HG02642 (cell line): Measurements from ENCODE around the gene MTMR12.
A peak's percentile ranks its signal among the peaks of the same experiment; 100 is the strongest.
"Not testable (repeated sequence)": the region's sequence is repeated elsewhere in the genome, so short reads cannot be mapped to it uniquely, and the experiment has no call there.

ENCODE experiments used
- ATAC-seq: cut with Tn5 transposase; IDR thresholded peaks from one replicate; pipeline ENCODE4 v1.9.1; 2021; ENCODE audit warnings: mild to moderate bottlenecking; ENCODE audit not compliant: unreplicated experiment, poor library complexity

MTMR12 gene

DNA sequence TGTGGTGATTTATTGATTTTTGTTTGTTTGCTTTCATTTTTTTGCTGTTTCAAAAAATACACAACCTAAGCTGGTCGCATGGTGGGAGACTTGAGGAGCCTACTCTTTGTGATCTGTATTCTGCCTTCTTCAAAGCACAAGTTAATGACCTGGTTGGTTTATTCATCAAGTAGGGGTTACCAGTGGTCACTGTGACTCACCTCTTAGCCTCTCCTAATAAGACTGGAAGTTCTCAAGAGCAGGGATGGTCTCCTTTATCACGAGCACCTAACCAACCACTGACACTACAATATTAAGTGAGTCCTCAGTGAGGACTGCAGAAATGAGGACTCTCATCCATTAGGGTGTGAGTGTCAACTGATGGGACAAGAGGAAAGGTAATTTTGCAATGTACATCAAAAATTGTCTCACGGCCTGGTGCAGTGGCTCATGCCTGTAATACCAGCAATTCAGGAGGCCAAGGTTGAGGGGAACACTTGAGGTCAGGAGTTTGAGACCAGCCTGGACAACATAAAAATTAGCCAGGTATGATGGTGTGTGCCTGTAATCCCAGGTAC is 13.6 kb upstream of the MTMR12 start:
- no peak for ATAC-seq

DNA sequence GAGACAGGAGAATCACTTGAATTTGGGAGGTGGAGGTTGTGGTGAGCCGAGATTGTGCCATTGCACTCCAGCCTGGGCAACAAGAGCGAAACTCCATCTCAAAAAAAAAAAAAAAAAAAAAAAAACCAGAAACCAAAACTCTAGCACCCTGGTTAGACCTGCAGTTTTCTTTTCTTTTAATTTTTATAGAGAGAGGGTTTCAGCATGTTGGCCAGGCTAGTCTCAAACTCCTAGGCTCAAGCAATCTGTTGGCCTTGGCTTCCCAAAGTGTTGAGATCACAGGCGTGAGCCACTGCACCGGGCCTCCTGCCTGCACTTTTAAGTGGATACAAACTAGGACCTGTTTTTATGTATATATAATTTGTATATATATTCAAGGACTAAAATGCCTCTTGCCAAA is 12.9 kb upstream of the MTMR12 start:
- ATAC-seq: no peak

DNA sequence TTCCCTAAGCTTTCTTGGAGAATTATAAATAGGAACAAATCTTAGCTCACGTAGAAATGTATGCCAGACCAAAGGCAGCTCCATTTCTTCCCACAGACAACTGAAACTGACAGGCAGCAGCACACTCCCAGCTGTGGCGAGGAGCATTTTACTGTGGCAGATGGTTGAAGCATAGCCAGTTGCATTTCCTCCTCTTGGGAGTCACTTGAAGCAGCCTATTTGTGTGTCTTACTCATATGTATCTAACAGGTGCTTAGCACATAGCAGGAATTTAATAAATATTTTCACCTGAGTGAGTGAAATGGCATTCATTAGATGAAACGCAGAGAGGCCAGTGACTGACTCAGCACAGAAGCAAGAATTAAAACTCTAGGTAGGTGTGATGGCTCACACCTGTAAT is 12.3 kb upstream of the MTMR12 start:
- ATAC-seq: peak; percentile 73

DNA sequence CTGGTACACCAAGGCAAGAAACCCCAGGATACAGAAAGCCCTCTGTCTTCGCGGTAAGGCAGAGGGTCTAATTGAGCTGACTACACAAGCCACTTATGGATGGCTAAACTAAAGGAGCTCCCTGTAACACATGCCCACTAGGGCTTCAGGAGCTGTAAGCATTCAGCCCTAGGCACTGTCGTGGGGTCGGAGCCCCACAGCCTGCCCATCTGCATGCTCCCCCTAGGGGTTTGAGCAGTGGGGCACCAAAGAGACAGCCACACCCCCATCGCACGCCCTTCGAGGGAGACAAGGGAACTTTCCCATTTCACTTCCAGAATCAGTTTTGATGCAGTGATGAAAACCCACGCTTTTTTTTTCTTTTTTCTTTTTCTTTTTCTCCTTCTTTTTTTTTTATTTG is 11.0 kb upstream of the MTMR12 start:
- no peak for ATAC-seq

DNA sequence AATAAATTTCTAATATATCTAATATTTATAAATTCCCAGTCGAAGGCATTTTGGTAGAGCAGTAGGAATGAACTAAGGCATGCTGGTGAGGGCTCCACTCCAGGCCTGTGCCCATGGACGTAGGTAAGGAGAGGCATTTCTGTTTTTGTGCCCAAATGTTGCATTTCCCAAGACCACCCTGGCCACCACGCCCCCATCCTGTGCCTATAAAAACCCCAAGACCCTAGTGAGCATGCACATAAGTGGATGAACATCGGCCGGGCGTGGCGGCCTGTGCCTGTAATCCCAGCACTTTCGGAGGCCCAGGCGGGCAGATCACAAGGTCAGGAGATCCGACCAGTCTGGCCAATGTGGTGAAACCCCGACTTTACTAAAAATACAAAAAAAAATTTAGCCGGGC is 10.1 kb upstream of the MTMR12 start:
- no peak for ATAC-seq

DNA sequence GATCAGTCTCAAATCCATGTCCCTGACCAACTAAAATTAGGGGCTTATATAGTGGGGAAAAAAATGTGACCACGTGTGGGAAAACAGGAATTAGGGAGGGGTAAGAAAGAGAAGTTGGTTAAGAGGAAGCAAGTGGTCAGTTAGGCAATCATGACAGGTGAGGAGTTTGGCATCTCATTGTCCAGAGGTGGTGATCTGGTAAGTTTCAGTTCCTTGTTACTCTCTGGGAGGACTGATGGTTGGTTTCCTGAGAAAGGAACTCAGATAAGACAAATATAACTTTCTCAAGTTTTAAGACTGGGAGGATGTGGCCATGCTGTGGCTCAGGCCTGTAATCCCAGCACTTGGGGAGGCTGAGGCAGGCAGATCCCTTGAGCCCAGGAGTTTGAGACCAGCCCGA is 9.0 kb upstream of the MTMR12 start:
- ATAC-seq: not testable (repeated sequence)

DNA sequence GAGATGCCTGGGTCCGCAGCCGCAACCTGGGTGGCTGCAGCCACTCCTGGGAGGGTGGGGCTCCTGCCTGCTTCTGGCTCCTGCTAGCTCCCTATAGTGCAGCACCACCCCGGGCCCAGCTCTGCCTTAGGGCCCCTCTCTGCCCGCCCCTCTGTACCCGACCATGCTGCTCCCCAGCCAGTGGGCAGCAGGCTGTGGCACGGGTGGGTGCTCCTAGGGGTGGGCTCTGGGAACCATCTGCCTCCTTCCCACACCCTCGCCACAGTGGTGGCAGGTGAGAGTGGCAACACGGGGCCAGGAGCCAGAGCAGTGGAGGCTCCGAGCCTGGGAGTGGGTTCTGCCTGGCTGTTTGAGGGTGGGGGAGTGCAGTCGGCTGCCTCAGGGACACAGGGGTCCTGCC is 7.8 kb upstream of the MTMR12 start:
- no peak for ATAC-seq

DNA sequence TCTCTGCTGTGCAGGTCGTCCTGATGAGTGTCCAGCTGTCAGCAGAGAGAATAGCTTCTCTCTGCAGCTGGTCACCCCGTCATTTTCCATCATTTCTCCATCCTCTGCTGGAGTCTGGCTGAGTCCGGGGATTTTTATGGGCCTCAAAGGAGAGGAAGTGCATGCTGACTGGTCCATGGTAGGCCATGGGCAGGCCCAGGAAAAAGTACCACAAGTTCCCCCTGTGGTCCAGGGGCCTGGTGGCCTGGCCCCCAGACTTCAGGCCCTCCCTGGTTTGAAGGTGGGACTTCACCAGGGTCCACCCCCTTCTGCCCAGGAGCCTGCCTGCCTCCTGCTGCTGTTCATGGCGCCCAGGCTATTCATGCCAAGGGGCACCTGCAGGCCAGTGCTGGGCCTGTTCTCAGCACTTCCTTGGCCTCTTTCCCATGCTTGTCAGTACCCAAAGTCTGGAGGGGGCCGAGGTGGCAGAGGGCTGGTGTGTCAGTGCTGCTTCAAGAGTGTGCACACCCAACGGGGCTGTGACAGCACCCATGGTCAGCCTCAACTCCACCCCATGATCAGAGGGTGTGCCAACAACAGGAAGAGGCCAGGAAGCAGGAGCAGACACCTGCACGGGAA is 7.3 kb upstream of the MTMR12 start:
- no peak for ATAC-seq

DNA sequence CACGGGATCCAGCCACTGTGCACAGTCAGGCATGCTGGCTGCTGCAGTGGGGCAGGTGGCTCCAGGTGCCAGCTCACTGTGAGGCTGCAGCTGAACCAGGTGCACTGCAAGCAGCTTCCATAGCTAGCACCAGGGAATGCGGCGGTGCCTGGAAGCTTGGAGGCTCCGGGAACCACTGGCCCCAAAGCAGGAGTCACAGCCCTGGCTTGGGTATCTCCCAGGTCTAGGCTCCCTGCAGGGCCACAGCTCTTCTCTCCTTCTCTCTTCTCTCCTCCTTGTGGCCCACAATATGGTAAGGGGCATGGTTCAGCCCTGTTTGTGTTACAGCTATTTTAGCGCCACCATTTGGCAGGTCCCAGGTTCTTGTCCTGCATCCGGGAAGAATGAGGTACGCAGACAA is 6.7 kb upstream of the MTMR12 start:
- no peak for ATAC-seq

DNA sequence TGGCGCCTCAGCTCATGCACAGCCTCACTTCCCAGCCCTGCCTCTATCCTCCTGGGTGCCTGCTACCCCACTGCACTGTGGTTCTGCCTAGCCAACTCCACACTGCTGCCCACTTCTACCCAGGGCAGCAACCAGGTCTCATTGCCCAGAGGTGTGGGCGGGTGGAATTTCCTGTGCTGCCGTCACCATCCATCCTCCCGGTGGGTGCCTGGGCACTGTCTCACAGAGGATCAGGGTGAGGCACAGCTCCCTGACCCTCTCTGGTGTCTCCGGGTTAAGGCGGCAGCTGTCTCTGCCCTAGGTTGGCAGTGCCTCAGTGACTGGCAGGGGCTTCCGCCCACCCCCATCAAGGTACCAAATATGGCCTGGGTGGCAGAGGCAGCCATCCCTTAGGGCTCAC is 4.3 kb upstream of the MTMR12 start:
- ATAC-seq: no peak

DNA sequence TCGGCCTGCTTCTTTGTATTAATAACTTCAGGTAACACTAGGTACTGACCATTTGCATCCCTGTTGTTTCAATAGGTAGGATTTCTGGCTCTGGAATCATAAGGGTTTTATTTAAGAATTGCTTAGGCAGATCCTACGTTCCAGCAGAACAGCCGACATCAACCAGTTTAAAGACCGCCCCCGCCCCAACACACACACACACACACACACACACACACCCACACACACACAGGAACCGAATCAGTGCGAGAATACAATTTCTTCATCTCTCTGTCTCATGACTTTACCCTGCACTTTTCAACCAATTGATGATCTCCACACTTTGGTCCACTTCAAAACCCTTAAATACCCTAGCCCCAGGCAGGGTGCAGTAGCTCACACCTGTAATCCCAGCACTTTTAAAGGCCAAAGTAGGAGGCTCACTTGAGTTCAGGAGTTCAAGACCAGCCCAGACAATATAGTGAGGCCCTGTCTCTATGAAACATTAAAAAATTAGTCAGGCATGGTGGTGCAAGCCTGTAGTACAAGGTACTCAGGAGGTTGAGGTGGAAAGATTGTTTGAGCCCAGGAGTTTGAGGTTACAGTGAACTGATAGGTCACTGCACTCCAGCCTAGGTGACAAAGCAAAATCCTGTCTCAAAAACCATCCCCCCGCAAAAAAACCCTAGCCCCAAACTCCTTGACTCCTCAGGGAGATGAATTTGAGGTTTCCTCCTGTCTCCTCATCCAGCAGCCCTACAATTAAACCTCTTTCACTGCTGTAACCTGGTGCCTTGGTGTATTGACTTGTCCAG is 2.7 kb upstream of the MTMR12 start:
- no peak for ATAC-seq

DNA sequence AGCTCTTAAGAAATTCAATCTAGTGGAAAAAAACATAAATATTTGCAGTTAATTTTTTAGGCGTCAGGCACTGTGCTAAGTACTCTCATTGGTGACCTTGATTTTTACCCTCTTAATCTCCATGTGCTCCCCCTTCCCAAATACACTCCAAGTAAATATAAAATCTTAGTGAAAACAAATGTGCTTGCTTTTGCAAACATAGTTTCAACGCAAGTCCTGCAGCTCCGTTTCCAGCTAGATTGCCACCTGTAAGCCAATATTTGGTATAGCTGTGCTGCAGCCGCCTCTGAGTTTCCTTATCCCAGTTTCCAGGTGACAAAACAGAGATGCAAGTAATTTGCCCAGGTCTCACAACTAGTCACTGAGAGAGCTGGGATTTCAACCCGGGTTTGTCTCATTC is 1.9 kb upstream of the MTMR12 start:
- ATAC-seq: no peak

DNA sequence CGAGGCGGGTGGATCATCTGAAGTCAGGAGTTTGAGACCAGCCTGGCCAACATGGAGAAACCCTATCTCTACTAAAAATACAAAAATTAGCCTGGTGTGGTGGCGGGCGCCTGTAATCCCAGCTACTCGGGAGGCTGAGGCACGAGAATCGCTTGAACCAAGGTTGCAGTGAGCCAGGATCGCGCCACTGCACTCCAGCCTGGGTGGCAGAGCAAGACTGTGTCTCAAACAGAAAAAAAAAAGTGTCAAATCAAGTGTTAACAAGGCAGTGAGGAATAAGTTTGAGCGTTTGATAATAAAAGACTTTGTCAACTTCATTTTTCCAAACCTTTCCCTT is 1.4 kb upstream of the MTMR12 start:
- ATAC-seq: not testable (repeated sequence)

DNA sequence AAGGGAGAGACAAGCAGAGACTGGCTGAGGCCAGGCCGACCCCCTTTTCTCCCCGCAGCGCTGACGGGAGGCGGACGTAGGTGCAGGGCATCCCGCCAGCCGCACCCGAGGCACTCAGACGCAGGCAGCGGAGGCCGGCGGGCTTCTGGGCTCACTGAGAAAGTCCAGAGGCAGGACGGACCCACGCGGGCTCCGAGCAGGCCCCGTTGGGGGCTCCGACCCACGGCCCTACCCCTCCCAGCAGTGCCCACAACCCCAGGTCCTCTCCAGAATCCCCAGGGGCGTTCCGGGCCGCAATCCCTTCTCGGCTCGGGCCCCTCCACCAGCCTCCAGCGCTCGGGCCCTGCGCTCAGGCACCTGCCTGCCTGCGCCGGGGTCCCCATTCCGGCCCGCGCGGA is 543 bp downstream of the MTMR12 start:
- ATAC-seq: peak; percentile 32

DNA sequence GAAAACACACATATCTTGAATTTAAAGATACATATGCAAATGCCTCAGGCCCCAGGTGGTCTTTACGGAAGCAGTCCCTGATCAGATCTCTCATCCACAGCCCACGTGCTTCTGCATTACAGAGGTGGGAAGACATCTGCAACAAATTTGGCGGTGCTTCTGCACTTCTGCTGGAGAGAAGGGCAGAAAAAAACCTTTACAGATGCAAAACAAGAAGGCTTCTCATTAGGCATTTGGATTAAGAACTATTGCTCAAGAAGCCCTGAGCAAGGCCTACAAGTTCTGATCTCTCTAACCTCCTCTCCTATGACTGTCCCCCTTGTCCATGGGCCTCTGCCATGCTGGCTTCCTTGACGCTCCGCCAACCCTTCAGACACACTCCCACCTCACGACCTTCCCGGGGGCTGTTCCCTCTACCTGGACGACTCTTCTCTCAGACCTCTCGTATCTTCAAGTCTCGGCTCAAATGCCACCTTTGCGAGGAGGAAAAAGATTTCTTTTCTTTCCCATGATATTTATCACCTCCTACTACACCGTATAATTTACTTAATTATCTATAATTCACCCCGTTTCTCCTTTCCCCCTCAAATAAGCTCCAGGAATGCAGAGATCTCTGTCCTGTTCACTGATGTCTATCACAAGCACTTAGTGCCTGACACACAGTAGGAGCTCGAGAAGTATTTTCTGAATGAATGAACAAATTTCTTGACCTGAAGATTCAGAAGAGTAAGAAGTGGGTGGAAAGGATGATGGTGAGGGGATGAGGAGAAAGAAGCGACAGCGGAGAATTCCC is 1.1 kb downstream of the MTMR12 start:
- ATAC-seq: no peak

DNA sequence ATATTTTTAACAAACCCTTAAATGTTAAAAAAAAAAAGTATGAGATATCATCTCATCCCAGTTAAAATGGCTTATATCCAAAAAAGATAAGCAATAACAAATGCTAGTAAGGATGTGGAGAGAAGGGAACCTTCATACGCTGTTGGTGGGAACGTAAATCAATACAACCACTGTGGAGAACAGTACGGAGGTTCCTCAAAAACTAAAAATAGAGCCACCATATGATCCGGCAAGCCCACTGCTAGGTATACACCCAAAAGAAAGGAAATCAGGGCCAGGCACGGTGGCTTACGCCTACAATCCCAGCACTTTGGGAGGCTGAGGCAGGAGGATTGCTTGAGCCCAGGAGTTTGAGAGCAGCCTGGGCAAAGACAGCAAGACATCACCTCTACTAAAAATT is 3.0 kb downstream of the MTMR12 start:
- ATAC-seq: no peak

DNA sequence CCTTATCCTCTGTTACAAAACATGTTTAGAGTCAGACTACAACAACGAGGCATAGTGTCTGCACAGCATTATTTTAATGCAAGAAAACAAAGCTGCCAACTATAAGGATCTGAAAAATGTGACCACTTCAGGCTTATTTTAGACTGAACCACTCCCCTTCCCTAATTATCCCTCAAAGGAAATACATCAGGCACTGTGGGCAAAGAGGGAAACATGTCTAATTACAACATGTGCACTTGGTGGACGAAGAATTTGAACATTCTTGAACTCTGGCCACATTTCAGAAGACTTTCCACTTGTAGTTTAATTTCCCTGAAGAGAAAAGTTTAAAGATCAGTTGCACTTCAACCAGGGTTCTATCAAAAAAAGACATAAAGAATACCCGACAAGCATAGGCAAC is 3.8 kb downstream of the MTMR12 start:
- no peak for ATAC-seq

DNA sequence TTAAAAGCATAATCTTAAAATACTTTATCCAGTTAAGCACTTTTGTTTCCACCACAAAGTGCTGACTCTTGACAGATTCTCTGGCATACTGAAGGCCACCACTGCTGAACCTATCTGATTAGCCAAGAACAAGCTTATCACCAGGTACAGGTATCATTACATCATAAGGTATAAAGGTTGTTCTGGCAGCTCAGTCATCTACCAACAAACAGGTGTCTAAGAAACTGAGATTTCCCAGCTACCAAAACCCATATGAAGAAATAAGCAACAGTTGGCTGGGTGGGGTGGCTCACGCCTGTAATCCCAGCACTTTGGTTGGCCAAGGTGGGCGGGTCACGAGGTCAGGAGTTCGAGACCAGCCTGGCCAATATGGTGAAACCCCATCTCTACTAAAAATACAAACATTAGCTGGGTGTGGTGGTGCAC is 5.0 kb downstream of the MTMR12 start:
- ATAC-seq: no peak

DNA sequence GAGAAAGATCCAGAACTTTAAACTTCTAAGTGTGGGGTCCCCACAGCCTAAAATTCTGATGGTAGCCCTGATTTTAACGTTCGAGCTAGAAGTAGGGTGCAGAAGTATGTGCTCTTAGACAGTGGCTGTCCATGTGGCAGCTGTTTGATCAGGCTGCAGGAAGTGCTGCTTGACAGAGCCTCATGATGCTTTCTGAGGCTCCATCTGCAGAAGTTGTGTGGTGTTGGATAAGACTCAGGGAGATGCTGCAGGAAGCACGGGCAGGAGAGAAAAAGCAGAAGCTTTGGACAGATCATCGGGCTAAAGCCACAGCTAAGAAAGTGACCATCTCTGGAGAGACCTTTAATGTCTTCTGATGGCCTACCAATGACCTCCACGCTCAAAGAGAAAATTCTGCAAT is 8.1 kb downstream of the MTMR12 start:
- ATAC-seq: no peak

DNA sequence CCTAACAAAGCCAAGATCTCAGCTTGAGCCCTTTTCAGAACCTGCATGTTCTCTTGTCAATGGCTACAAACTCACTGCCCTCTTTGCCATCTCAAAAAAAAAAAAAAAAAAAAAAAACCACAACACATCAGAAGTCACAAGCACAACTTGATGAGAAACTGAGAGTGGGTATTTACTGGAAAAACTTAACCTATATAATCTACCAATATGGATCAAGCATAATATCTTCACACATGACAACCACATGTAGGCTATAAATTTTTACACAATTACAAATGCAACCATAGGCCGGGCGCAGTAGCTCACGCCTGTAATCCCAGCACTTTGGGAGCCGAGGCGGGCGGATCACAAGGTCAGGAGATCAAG is 9.0 kb downstream of the MTMR12 start:
- no peak for ATAC-seq
